ENCODE data around the gene ARHGAP42. TPM values are rescaled to one million over a fixed set of nuclear protein-coding genes. Genes with fewer than 3 reads are reported as not detected.

Gene ARHGAP42
- total RNA-seq, 3 donors from 2014 or later, result 14.6 to 26.7 (median 26.2) TPM

GRCh38 chr11:100778166-100778785 is 91.2 kb downstream of the ARHGAP42 start:
- Histone ChIP-seq H3K4me1 (no peaks in the 10 kb centered on the region), H3K27me3 (no peaks in the 10 kb centered on the region), H3K9me3 (no peaks in the 10 kb centered on the region), H3K27ac (no peak overlapping the region), H3K36me3 (no peaks in the 10 kb centered on the region), H3K4me3 (no peak overlapping the region)
- intact Hi-C loops (cut with DNase I; ENCODE audit: low total_unique reads), result no loop called here
- no peak for DNase-seq (ENCODE audit: low spot score in 2 of 2)
- TF ChIP-seq POLR2A (IDR thresholded peaks at IDR 0.05) (no peak), POLR2AphosphoS5 (IDR thresholded peaks at IDR 0.05) (no peak), CTCF (IDR thresholded peaks at IDR 0.05) (no peak)

- no peak for TF ChIP-seq CTCF (IDR thresholded peaks at IDR 0.05)
- TF ChIP-seq POLR2A (IDR thresholded peaks at IDR 0.05), result no peak
- no peak for TF ChIP-seq POLR2AphosphoS5 (IDR thresholded peaks at IDR 0.05)
- H3K9me3 ChIP-seq, result no peaks in the 10 kb centered on the region
- DNase-seq (ENCODE audit: low spot score in 2 of 2), result no peak
- H3K27ac ChIP-seq, result no peak overlapping the region
- no peaks in the 10 kb centered on the region for H3K36me3 ChIP-seq
- intact Hi-C loops (cut with DNase I; ENCODE audit: low total_unique reads), result no loop called here
- H3K27me3 ChIP-seq, result no peaks in the 10 kb centered on the region
- H3K4me3 ChIP-seq, result no peak overlapping the region
- H3K4me1 ChIP-seq, result no peaks in the 10 kb centered on the region
Measured at GRCh38 chr11:100780470-100780869, 93.4 kb downstream of the ARHGAP42 start.

GRCh38 chr11:100785148-100785983 is 98.3 kb downstream of the ARHGAP42 start:
- TF ChIP-seq CTCF (IDR thresholded peaks at IDR 0.05) (no peak), POLR2AphosphoS5 (IDR thresholded peaks at IDR 0.05) (no peak), POLR2A (IDR thresholded peaks at IDR 0.05) (no peak)
- intact Hi-C loops (cut with DNase I; ENCODE audit: low total_unique reads), result no loop called here
- Histone ChIP-seq H3K36me3 (no peaks in the 10 kb centered on the region), H3K27me3 (no peaks in the 10 kb centered on the region), H3K4me1 (no peaks in the 10 kb centered on the region), H3K9me3 (no peaks in the 10 kb centered on the region), H3K4me3 (no peak overlapping the region), H3K27ac (no peak overlapping the region)
- no peak for DNase-seq (ENCODE audit: low spot score in 2 of 2)

- no peak overlapping the region for H3K27ac ChIP-seq
Measured at GRCh38 chr11:100788561-100789295, 101.6 kb downstream of the ARHGAP42 start.

More at GRCh38 chr11:100788561-100789295, 101.6 kb downstream of the ARHGAP42 start:
- no peaks in the 10 kb centered on the region for H3K36me3 ChIP-seq
- H3K27me3 ChIP-seq, result no peaks in the 10 kb centered on the region
- H3K4me3 ChIP-seq, result no peak overlapping the region
- TF ChIP-seq POLR2AphosphoS5 (IDR thresholded peaks at IDR 0.05), result no peak
- no peak for TF ChIP-seq POLR2A (IDR thresholded peaks at IDR 0.05)
- no peak for TF ChIP-seq CTCF (IDR thresholded peaks at IDR 0.05)
- H3K4me1 ChIP-seq, result no peaks in the 10 kb centered on the region
- DNase-seq (ENCODE audit: low spot score in 2 of 2), result no peak
- no peaks in the 10 kb centered on the region for H3K9me3 ChIP-seq
- intact Hi-C loops (cut with DNase I; ENCODE audit: low total_unique reads), result no loop called here
